GM12878 (cell line): ENCODE data around the gene ADGB. TPM values are rescaled to one million over a fixed set of nuclear protein-coding genes. Genes with fewer than 3 reads are reported as not detected.

Experiments
- ATAC-seq: fragments of 200-7000 bp; cut with Tn5 transposase; 3 replicates; pipeline ENCODE4 v1.9.1; 2020; ENCODE audit warnings: mild to moderate bottlenecking, moderate library complexity
- BruUV-seq: library from RNA; stranded (reverse); fragments of 400-500 nt; replicated peaks from 2 replicates; lab custom pipeline; 2021; lab: Mats Ljungman, UMichigan
- CTCF ChIA-PET: fragments of 300-600 bp; sonication (Branson Sonifier 250); formaldehyde crosslinking; extraction: SDS; loops from one replicate; lab custom pipeline; 2021; ENCODE audit warnings: inconsistent platforms; lab: Yijun Ruan, JAX
- POLR2A ChIA-PET: fragments of 350-600 bp; formaldehyde crosslinking; extraction: SDS; loops from one replicate; lab custom pipeline; 2021; ENCODE audit warnings: inconsistent platforms; lab: Charles Lee
- RAD21 ChIA-PET: fragments of 300-600 bp; sonication (Branson Sonifier 250); formaldehyde crosslinking; loops from one replicate; lab custom pipeline; 2023; ENCODE audit warnings: antibody characterized with exemption; ENCODE audit not compliant: unreplicated experiment; lab: Charles Lee
- SMC1A ChIA-PET: fragments of 300-600 bp; sonication (Branson Sonifier 250); formaldehyde crosslinking; loops from one replicate; lab custom pipeline; 2023; ENCODE audit not compliant: unreplicated experiment, uncharacterized antibody; lab: Charles Lee
- DNase-seq: peaks from one replicate; pipeline ENCODE4 v3.0.0-alpha.2; 2011; ENCODE audit warnings: low read depth, low spot score
- FAIRE-seq: peaks from 3 replicates; lab custom pipeline; 2011; peaks lifted over from hg19 to GRCh38; lab: Jason Lieb, UNC
- H2AFZ ChIP-seq: 2 replicates; pipeline ENCODE4 v1.6.0; 2011; ENCODE audit warnings: low read depth, low read length, control low read depth; ENCODE audit not compliant: control insufficient read depth
- H3K27ac ChIP-seq: 2 replicates; pipeline ENCODE4 v1.5.1; 2011; ENCODE audit warnings: control low read depth; ENCODE audit not compliant: control insufficient read depth, insufficient read depth
- H3K27me3 ChIP-seq, 2 experiments: replicated peaks in 1 of 2; 2 replicates each; pipeline versions ENCODE4 v1.6.0 to v1.6.1; 2011; ENCODE audit warnings: low read length in 1 of 2; ENCODE audit not compliant: control insufficient read depth in 2 of 2, insufficient read depth in 2 of 2
- H3K36me3 ChIP-seq, 2 experiments: 2 replicates each; pipeline ENCODE4 v1.5.1; 2011; ENCODE audit warnings: low read length in 1 of 2; ENCODE audit not compliant: control insufficient read depth in 2 of 2, insufficient read depth in 2 of 2
- H3K4me1 ChIP-seq: 2 replicates; pipeline ENCODE4 v1.6.1; 2011; ENCODE audit warnings: mild to moderate bottlenecking, low read length, moderate library complexity, mixed read lengths; ENCODE audit not compliant: control insufficient read depth, insufficient read depth
- H3K4me2 ChIP-seq: 2 replicates; pipeline ENCODE4 v1.6.0; 2011; ENCODE audit warnings: control low read depth; ENCODE audit not compliant: control insufficient read depth, insufficient read depth
- H3K4me3 ChIP-seq: fragments of 200-600 bp; sonication (generic); 2 replicates; pipeline ENCODE4 v1.5.1; 2016
- H3K79me2 ChIP-seq: 2 replicates; pipeline ENCODE4 v1.6.0; 2011; ENCODE audit warnings: low read length; ENCODE audit not compliant: control insufficient read depth, insufficient read depth
- H3K9ac ChIP-seq: 2 replicates; pipeline ENCODE4 v1.8.0; 2011; ENCODE audit warnings: low read length, control low read depth, mixed read lengths; ENCODE audit not compliant: control insufficient read depth, insufficient read depth
- H3K9me3 ChIP-seq: replicated peaks from 3 replicates; pipeline ENCODE4 v1.5.1; 2011; ENCODE audit warnings: mild to moderate bottlenecking, low read length; ENCODE audit not compliant: control insufficient read depth, insufficient read depth
- H4K20me1 ChIP-seq: 2 replicates; pipeline ENCODE4 v1.6.0; 2011; ENCODE audit not compliant: control insufficient read depth, insufficient read depth
- CBX3 ChIP-seq: fragments of 200-600 bp; sonication (generic); IDR thresholded peaks from 2 replicates; pipeline ENCODE4 v1.6.1; 2016; ENCODE audit warnings: low read depth, borderline replicate concordance
- ELK1 ChIP-seq: IDR thresholded peaks from 2 replicates; pipeline ENCODE4 v1.6.1; 2012; ENCODE audit warnings: low read depth, low read length, improper control_type of control experiment
- IRF5 ChIP-seq: fragments of 450-650 bp; IDR thresholded peaks from 2 replicates; pipeline ENCODE4 v1.6.1; 2017; ENCODE audit warnings: borderline replicate concordance
- POU2F2 ChIP-seq: IDR thresholded peaks from 3 replicates; pipeline ENCODE4 v1.6.1; 2011; ENCODE audit warnings: low read depth, mild to moderate bottlenecking, low read length, borderline replicate concordance
- RUNX3 ChIP-seq: IDR thresholded peaks from 2 replicates; pipeline ENCODE4 v1.6.1; 2012; ENCODE audit warnings: low read length, inconsistent platforms
- YBX1 ChIP-seq: fragments of 450-650 bp; IDR thresholded peaks from 2 replicates; pipeline ENCODE4 v1.6.1; 2016; ENCODE audit warnings: antibody characterized with exemption
- ZBED1 ChIP-seq: IDR thresholded peaks from 2 replicates; pipeline ENCODE4 v1.6.1; 2016; ENCODE audit warnings: borderline replicate concordance
- WGBS: methylation state at CpG from one replicate; pipeline ENCODE4 v1.1.6; 2016; ENCODE audit warnings: low lambda C conversion rate; ENCODE audit not compliant: insufficient replicate concordance, insufficient coverage; ENCODE audit errors: missing lambda C conversion rate; 5-methylcytosine and 5-hydroxymethylcytosine counted together
- in situ Hi-C: fragments of 300-500 bp; cut with MboI; formaldehyde crosslinking; loops from 9 replicates; pipeline ENCODE4 v1.14.3; 2018; ENCODE audit warnings: mixed read lengths
- intact Hi-C: fragments of 100-400 bp; cut with micrococcal nuclease; formaldehyde crosslinking; loops from one replicate; pipeline ENCODE4 v1.14.2; 2022; ENCODE audit not compliant: unreplicated experiment
- polyA plus RNA-seq, 11 experiments: library from polyadenylated mRNA; depleted of rRNA in 4 of 11; unstranded in 6 of 11; stranded (reverse) in 5 of 11; fragments of >200 nt; fragmentation: Nextera tagmentation in 4 of 11; fragmentation: Illumina TruSeq in 1 of 11; extraction: Ambion mirVana in 4 of 11; extraction: Trizol in 1 of 11; gene quantifications; 1 replicate in 1 of 11; 2 replicates in 10 of 11; pipeline versions ENCODE4 v1.2.1 to v1.2.3, GENCODE V29; 2011 to 2016; ENCODE audit warnings: inconsistent platforms in 2 of 11, missing spikeins in 2 of 11, low read depth in 1 of 11
- total RNA-seq, 4 experiments: library from RNA; depleted of rRNA in 3 of 4; stranded (reverse); fragments of >200 nt in 3 of 4; fragmentation: Illumina TruSeq in 1 of 4; extraction: Trizol in 1 of 4; gene quantifications; 2 replicates each; pipeline versions ENCODE4 v1.2.1 to v1.2.3, GENCODE V29; 2013 to 2021

ADGB gene
- total and polyA plus RNA-seq, 10 of the 15 experiments (the other 5 are each of a cell fraction or from before 2014, with no cell fraction given): not detected

GRCh38 chr6:146827216-146827928 is 228.6 kb downstream of the ADGB start (continued):
- TF ChIP-seq ELK1 (no peak), ZBED1 (no peak)

- CTCF ChIA-PET: no interaction called here
- no peaks in the 10 kb centered on the region for H3K9me3 ChIP-seq
- ATAC-seq (no peak), FAIRE-seq (no peak), DNase-seq (no peak)
- no peaks in the 10 kb centered on the region for H3K27me3 ChIP-seq
- no peaks in the 10 kb centered on the region for H3K4me1 ChIP-seq
- H2AFZ ChIP-seq: no peak overlapping the region
- WGBS: 27% methylated on average over 1 of the region's 1 CpG
- H4K20me1 ChIP-seq: no peaks in the 10 kb centered on the region
- TF ChIP-seq CBX3 (no peak), ELK1 (no peak), IRF5 (no peak), POU2F2 (no peak), YBX1 (no peak), RUNX3 (no peak)
- intact Hi-C loops (no loop called here), in situ Hi-C loops (no loop called here)
- SMC1A ChIA-PET: no interaction called here
- no peak overlapping the region for H3K4me3 ChIP-seq
- POLR2A ChIA-PET: no interaction called here
- BruUV-seq: no TSS peak
- no peak overlapping the region for H3K27ac ChIP-seq
- H3K36me3 ChIP-seq: no peaks in the 10 kb centered on the region
- H3K9ac ChIP-seq: no peak overlapping the region
- no peaks in the 10 kb centered on the region for H3K79me2 ChIP-seq
- RAD21 ChIA-PET: no interaction called here
- no peak overlapping the region for H3K4me2 ChIP-seq
Observed at GRCh38 chr6:146829792-146830565, 231.2 kb downstream of the ADGB start.
